ENCODE measurements around the gene CDK14.

DNA sequence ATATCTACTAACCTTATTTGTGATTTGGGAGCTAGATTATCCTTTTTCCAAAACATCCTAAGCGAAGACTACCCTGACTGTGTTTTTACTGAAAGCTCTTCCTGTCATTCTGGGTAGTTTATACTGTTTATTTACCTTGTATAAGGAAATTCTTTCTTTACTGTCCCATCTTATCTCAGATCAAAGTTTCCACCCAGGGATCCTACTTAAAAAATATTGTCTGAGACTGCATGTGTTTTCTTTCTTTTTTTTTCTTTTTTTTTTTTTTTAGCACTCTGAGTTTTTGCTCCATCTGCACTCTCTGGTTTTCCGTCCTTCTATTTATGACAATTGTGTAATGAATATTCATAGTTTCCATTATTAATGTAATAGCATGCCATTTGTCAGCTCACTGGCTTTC is 26.5 kb downstream of the CDK14 start:
- TF ChIP-seq, protein P1, sequence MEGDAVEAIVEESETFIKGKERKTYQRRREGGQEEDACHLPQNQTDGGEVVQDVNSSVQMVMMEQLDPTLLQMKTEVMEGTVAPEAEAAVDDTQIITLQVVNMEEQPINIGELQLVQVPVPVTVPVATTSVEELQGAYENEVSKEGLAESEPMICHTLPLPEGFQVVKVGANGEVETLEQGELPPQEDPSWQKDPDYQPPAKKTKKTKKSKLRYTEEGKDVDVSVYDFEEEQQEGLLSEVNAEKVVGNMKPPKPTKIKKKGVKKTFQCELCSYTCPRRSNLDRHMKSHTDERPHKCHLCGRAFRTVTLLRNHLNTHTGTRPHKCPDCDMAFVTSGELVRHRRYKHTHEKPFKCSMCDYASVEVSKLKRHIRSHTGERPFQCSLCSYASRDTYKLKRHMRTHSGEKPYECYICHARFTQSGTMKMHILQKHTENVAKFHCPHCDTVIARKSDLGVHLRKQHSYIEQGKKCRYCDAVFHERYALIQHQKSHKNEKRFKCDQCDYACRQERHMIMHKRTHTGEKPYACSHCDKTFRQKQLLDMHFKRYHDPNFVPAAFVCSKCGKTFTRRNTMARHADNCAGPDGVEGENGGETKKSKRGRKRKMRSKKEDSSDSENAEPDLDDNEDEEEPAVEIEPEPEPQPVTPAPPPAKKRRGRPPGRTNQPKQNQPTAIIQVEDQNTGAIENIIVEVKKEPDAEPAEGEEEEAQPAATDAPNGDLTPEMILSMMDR (IDR thresholded peaks at IDR 0.05), result no peak
- TF ChIP-seq POLR2AphosphoS5 (IDR thresholded peaks at IDR 0.05), result no peak

Measured in upper lobe of left lung (tissue), 4 donors.